ENCODE measurements around the gene SH3BGRL.

GRCh38 chrX:81301877-81302276 is 100.0 kb downstream of the SH3BGRL start:
- TF ChIP-seq CTCF (CRISPR knock-in tag; IDR thresholded peaks at IDR 0.05) (no peak), NKX3-1 (CRISPR knock-in tag; IDR thresholded peaks at IDR 0.05) (no peak), TBP (CRISPR knock-in tag; IDR thresholded peaks at IDR 0.05) (no peak), ZMAT3 (CRISPR knock-in tag; conservative IDR thresholded peaks at IDR 0.05) (no peak)

Measured in HepG2 (cell line).